ENCODE data around the gene KLK13. TPM values are rescaled to one million over a fixed set of nuclear protein-coding genes. Genes with fewer than 3 reads are reported as not detected.

KLK13 gene
- polyA plus RNA-seq, 1 donor (not counting 4 experiments of a cell fraction or from before 2014, with no cell fraction given): 2.0 TPM

DNA sequence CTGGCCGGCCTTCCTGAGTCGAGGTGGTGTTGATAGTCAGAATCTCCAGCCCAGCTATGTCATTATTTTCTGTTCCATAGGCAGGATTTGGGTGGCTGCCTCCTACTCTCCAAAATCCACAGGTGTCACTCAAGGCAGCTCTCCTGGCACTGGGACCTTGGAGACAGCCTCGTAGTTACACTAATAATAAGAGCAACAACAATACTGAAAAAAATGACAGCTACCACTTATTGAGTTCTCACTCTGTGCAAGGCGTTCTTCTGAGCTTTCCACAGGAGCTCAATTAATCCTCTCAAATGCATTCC is 17.9 kb downstream of the KLK13 start:
- dilution Hi-C loops (cut with MboI; ENCODE audit: extremely low pct_ligation_motif_present, low sequenced_read_pairs): no loop called here
- Histone ChIP-seq H3K9ac (ENCODE audit: control insufficient read depth, extremely low read depth, insufficient read depth, low read length) (no peak overlapping the region), H3K9me1 (ENCODE audit: control insufficient read depth, extremely low read depth, insufficient read depth, low read length) (no peaks in the 10 kb centered on the region), H3K27me3 (ENCODE audit: control insufficient read depth, extremely low read depth, insufficient read depth, low read length) (no peaks in the 10 kb centered on the region), H3K27ac (ENCODE audit: control insufficient read depth, insufficient read depth, low read length) (no peak overlapping the region), H3K9me3 (ENCODE audit: control insufficient read depth, low read depth, low read length) (no peaks in the 10 kb centered on the region), H2AFZ (ENCODE audit: control insufficient read depth, low read length) (no peak overlapping the region), H3K4me2 (ENCODE audit: control insufficient read depth, extremely low read depth, insufficient read depth, low read depth, low read length) (peak overlapping the region; percentile 34), H4K20me1 (ENCODE audit: control insufficient read depth, extremely low read depth, insufficient read depth, low read length) (no peaks in the 10 kb centered on the region), H3K4me3 (ENCODE audit: control insufficient read depth in 2 of 3, extremely low read depth in 1 of 3, insufficient read depth in 2 of 3, low read depth in 1 of 3, low read length in 3 of 3) (no peak overlapping the region), H3K4me1 (ENCODE audit: control insufficient read depth, extremely low read depth, insufficient read depth, low read length) (no peaks in the 10 kb centered on the region), H3K36me3 (ENCODE audit: control insufficient read depth in 2 of 2, extremely low read depth in 1 of 2, insufficient read depth in 2 of 2, low read length in 2 of 2) (no peaks in the 10 kb centered on the region), H3K79me2 (ENCODE audit: control insufficient read depth, insufficient read depth, low read length) (no peaks in the 10 kb centered on the region)
- DNase-seq (ENCODE audit: low read depth, low spot score): no peak
- TF ChIP-seq, protein P1, sequence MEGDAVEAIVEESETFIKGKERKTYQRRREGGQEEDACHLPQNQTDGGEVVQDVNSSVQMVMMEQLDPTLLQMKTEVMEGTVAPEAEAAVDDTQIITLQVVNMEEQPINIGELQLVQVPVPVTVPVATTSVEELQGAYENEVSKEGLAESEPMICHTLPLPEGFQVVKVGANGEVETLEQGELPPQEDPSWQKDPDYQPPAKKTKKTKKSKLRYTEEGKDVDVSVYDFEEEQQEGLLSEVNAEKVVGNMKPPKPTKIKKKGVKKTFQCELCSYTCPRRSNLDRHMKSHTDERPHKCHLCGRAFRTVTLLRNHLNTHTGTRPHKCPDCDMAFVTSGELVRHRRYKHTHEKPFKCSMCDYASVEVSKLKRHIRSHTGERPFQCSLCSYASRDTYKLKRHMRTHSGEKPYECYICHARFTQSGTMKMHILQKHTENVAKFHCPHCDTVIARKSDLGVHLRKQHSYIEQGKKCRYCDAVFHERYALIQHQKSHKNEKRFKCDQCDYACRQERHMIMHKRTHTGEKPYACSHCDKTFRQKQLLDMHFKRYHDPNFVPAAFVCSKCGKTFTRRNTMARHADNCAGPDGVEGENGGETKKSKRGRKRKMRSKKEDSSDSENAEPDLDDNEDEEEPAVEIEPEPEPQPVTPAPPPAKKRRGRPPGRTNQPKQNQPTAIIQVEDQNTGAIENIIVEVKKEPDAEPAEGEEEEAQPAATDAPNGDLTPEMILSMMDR (optimal IDR thresholded peaks at IDR 0.05 in 1 of 3, IDR thresholded peaks at IDR 0.05 in 1 of 3, conservative IDR thresholded peaks at IDR 0.05 in 1 of 3; ENCODE audit: extremely low read depth in 1 of 3, insufficient read depth in 2 of 3, low read length in 3 of 3): no peak
- TF ChIP-seq EZH2 (IDR thresholded peaks at IDR 0.05; ENCODE audit: low read length): no peak
- FAIRE-seq: peak; percentile 46

DNA sequence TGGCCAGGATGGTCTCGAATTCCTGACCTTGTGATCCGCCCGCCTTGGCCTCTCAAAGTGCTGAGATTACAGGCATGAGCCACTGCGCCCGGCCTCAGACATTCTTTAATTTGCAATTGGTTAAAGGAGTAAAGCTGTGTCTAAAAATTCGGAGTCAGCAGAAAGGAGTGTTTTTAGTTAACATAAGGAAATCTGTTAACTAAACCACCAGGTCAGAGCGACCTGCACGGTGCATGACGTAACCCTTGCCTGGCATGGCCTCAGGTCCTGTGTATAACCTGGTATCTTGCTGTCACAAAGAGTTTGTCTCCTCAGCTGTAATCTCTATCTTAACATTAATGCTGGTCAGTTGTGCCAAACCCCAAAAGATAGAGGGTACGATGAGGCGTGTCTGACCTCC is 20.6 kb downstream of the KLK13 start:
- DNase-seq (ENCODE audit: low read depth, low spot score) (no peak), FAIRE-seq (no peak)
- no peak overlapping the region for H3K9ac ChIP-seq (ENCODE audit: control insufficient read depth, extremely low read depth, insufficient read depth, low read length)
- TF ChIP-seq, protein P1 (optimal IDR thresholded peaks at IDR 0.05 in 1 of 3, IDR thresholded peaks at IDR 0.05 in 1 of 3, conservative IDR thresholded peaks at IDR 0.05 in 1 of 3; ENCODE audit: extremely low read depth in 1 of 3, insufficient read depth in 2 of 3, low read length in 3 of 3): no peak
- TF ChIP-seq EZH2 (IDR thresholded peaks at IDR 0.05; ENCODE audit: low read length): no peak
- H3K27me3 ChIP-seq (ENCODE audit: control insufficient read depth, extremely low read depth, insufficient read depth, low read length): no peaks in the 10 kb centered on the region
- no peaks in the 10 kb centered on the region for H3K36me3 ChIP-seq (ENCODE audit: control insufficient read depth in 2 of 2, extremely low read depth in 1 of 2, insufficient read depth in 2 of 2, low read length in 2 of 2)
- no peaks in the 10 kb centered on the region for H3K4me1 ChIP-seq (ENCODE audit: control insufficient read depth, extremely low read depth, insufficient read depth, low read length)
- no peaks in the 10 kb centered on the region for H4K20me1 ChIP-seq (ENCODE audit: control insufficient read depth, extremely low read depth, insufficient read depth, low read length)
- no peak overlapping the region for H3K4me2 ChIP-seq (ENCODE audit: control insufficient read depth, extremely low read depth, insufficient read depth, low read depth, low read length)
- no peak overlapping the region for H3K27ac ChIP-seq (ENCODE audit: control insufficient read depth, insufficient read depth, low read length)
- H3K9me1 ChIP-seq (ENCODE audit: control insufficient read depth, extremely low read depth, insufficient read depth, low read length): no peaks in the 10 kb centered on the region
- dilution Hi-C loops (cut with MboI; ENCODE audit: extremely low pct_ligation_motif_present, low sequenced_read_pairs): no loop called here
- no peaks in the 10 kb centered on the region for H3K9me3 ChIP-seq (ENCODE audit: control insufficient read depth, low read depth, low read length)
- no peaks in the 10 kb centered on the region for H3K79me2 ChIP-seq (ENCODE audit: control insufficient read depth, insufficient read depth, low read length)
- H3K4me3 ChIP-seq (ENCODE audit: control insufficient read depth in 2 of 3, extremely low read depth in 1 of 3, insufficient read depth in 2 of 3, low read depth in 1 of 3, low read length in 3 of 3): no peak overlapping the region
- no peak overlapping the region for H2AFZ ChIP-seq (ENCODE audit: control insufficient read depth, low read length)

Data from keratinocyte (primary cell).